GM19468 (cell line): ENCODE measurements around the gene RXRB.

Experiments used
- ATAC-seq: cut with Tn5 transposase; IDR thresholded peaks from one replicate; pipeline ENCODE4 v1.9.1; 2021; ENCODE audit warnings: mild to moderate bottlenecking, moderate library complexity, moderate number of reproducible peaks; ENCODE audit not compliant: unreplicated experiment; ENCODE audit errors: extremely low read depth

Gene RXRB

GRCh38 chr6:33178755-33179475 is 21.6 kb downstream of the RXRB start:
- no peak for ATAC-seq

- no peak for ATAC-seq
Observed at GRCh38 chr6:33177552-33178446, 22.7 kb downstream of the RXRB start.

- no peak for ATAC-seq
Observed at GRCh38 chr6:33176906-33177305, 23.6 kb downstream of the RXRB start.

GRCh38 chr6:33175436-33176069 is 24.9 kb downstream of the RXRB start:
- no peak for ATAC-seq

GRCh38 chr6:33174784-33175183 is 25.7 kb downstream of the RXRB start:
- no peak for ATAC-seq

- ATAC-seq = no peak
Observed at GRCh38 chr6:33173535-33174180, 26.8 kb downstream of the RXRB start.

GRCh38 chr6:33172688-33173534 is 27.6 kb downstream of the RXRB start:
- ATAC-seq = no peak

- no peak for ATAC-seq
Observed at GRCh38 chr6:33171880-33172687, 28.4 kb downstream of the RXRB start.

- ATAC-seq = no peak
Observed at GRCh38 chr6:33171016-33171879, 29.2 kb downstream of the RXRB start.

GRCh38 chr6:33170176-33171015 is 30.1 kb downstream of the RXRB start:
- no peak for ATAC-seq

- ATAC-seq = no peak
Observed at GRCh38 chr6:33169291-33170175, 30.9 kb downstream of the RXRB start.

- ATAC-seq = no peak
Observed at GRCh38 chr6:33168639-33169038, 31.8 kb downstream of the RXRB start.

GRCh38 chr6:33168284-33168601 is 32.2 kb downstream of the RXRB start:
- no peak for ATAC-seq

GRCh38 chr6:33167374-33168283 is 32.8 kb downstream of the RXRB start:
- ATAC-seq = no peak

GRCh38 chr6:33166811-33167210 is 33.7 kb downstream of the RXRB start:
- ATAC-seq = no peak
